ENCODE data around the gene TMEM125.

Gene TMEM125

GRCh38 chr1:43280692-43281091 is 10.9 kb downstream of the TMEM125 start:
- no peak overlapping the region for H3K4me2 ChIP-seq (ENCODE audit: low read depth, low read length, poor library complexity, severe bottlenecking)
- H3K4me1 ChIP-seq (ENCODE audit: insufficient read depth, low read length, poor library complexity, severe bottlenecking): no peaks in the 10 kb centered on the region
- TF ChIP-seq CTCF (conservative IDR thresholded peaks at IDR 0.05; ENCODE audit: low read length) (no peak), EZH2phosphoT487 (IDR thresholded peaks at IDR 0.05; ENCODE audit: borderline replicate concordance) (no peak)
- peaks cover 44% of the 10 kb centered on the region for H3K27me3 ChIP-seq (ENCODE audit: insufficient read depth, low read length, poor library complexity, severe bottlenecking)
- no peaks in the 10 kb centered on the region for H4K20me1 ChIP-seq (ENCODE audit: insufficient read depth, low read length, poor library complexity, severe bottlenecking)
- no peak overlapping the region for H3K9ac ChIP-seq (ENCODE audit: low read depth, low read length, poor library complexity, severe bottlenecking)
- no peaks in the 10 kb centered on the region for H3K79me2 ChIP-seq (ENCODE audit: insufficient read depth, low read length)
- no peak overlapping the region for H3K4me3 ChIP-seq (ENCODE audit: low read length, poor library complexity, severe bottlenecking)
- no peak overlapping the region for H2AFZ ChIP-seq (ENCODE audit: low read length)
- H3K9me2 ChIP-seq (replicated peaks; ENCODE audit: low read depth, low read length): no peaks in the 10 kb centered on the region
- no peaks in the 10 kb centered on the region for H3F3A ChIP-seq (ENCODE audit: low read depth)
- H3K9me3 ChIP-seq (ENCODE audit: insufficient read depth, low read depth, low read length): no peaks in the 10 kb centered on the region
- no peaks in the 10 kb centered on the region for H3K36me3 ChIP-seq (ENCODE audit: insufficient read depth, low read length)

- no peaks in the 10 kb centered on the region for H3K79me2 ChIP-seq (ENCODE audit: insufficient read depth, low read length)
- no peaks in the 10 kb centered on the region for H3K9me3 ChIP-seq (ENCODE audit: insufficient read depth, low read depth, low read length)
- H2AFZ ChIP-seq (ENCODE audit: low read length): no peak overlapping the region
- no peak overlapping the region for H3K9ac ChIP-seq (ENCODE audit: low read depth, low read length, poor library complexity, severe bottlenecking)
- no peaks in the 10 kb centered on the region for H3K4me1 ChIP-seq (ENCODE audit: insufficient read depth, low read length, poor library complexity, severe bottlenecking)
- no peaks in the 10 kb centered on the region for H3K9me2 ChIP-seq (replicated peaks; ENCODE audit: low read depth, low read length)
- H4K20me1 ChIP-seq (ENCODE audit: insufficient read depth, low read length, poor library complexity, severe bottlenecking): no peaks in the 10 kb centered on the region
- no peaks in the 10 kb centered on the region for H3K36me3 ChIP-seq (ENCODE audit: insufficient read depth, low read length)
- peaks cover 27% of the 10 kb centered on the region for H3K27me3 ChIP-seq (ENCODE audit: insufficient read depth, low read length, poor library complexity, severe bottlenecking)
- H3K4me3 ChIP-seq (ENCODE audit: low read length, poor library complexity, severe bottlenecking): no peak overlapping the region
- no peak overlapping the region for H3K4me2 ChIP-seq (ENCODE audit: low read depth, low read length, poor library complexity, severe bottlenecking)
- no peaks in the 10 kb centered on the region for H3F3A ChIP-seq (ENCODE audit: low read depth)
- TF ChIP-seq EZH2phosphoT487 (IDR thresholded peaks at IDR 0.05; ENCODE audit: borderline replicate concordance): no peak
- no peak for TF ChIP-seq CTCF (conservative IDR thresholded peaks at IDR 0.05; ENCODE audit: low read length)
Observed at GRCh38 chr1:43282220-43283195, 12.7 kb downstream of the TMEM125 start.

- H3K4me2 ChIP-seq (ENCODE audit: low read depth, low read length, poor library complexity, severe bottlenecking): no peak overlapping the region
- H3K4me3 ChIP-seq (ENCODE audit: low read length, poor library complexity, severe bottlenecking): no peak overlapping the region
Observed at GRCh38 chr1:43284065-43284464, 14.3 kb downstream of the TMEM125 start.

More at GRCh38 chr1:43284065-43284464, 14.3 kb downstream of the TMEM125 start:
- no peaks in the 10 kb centered on the region for H3F3A ChIP-seq (ENCODE audit: low read depth)
- H3K4me1 ChIP-seq (ENCODE audit: insufficient read depth, low read length, poor library complexity, severe bottlenecking): no peaks in the 10 kb centered on the region
- no peaks in the 10 kb centered on the region for H3K36me3 ChIP-seq (ENCODE audit: insufficient read depth, low read length)
- no peak overlapping the region for H2AFZ ChIP-seq (ENCODE audit: low read length)
- H4K20me1 ChIP-seq (ENCODE audit: insufficient read depth, low read length, poor library complexity, severe bottlenecking): no peaks in the 10 kb centered on the region
- TF ChIP-seq EZH2phosphoT487 (IDR thresholded peaks at IDR 0.05; ENCODE audit: borderline replicate concordance): no peak
- no peak for TF ChIP-seq CTCF (conservative IDR thresholded peaks at IDR 0.05; ENCODE audit: low read length)
- H3K79me2 ChIP-seq (ENCODE audit: insufficient read depth, low read length): no peaks in the 10 kb centered on the region
- H3K27me3 ChIP-seq (ENCODE audit: insufficient read depth, low read length, poor library complexity, severe bottlenecking): peaks cover 18% of the 10 kb centered on the region
- H3K9ac ChIP-seq (ENCODE audit: low read depth, low read length, poor library complexity, severe bottlenecking): no peak overlapping the region
- H3K9me3 ChIP-seq (ENCODE audit: insufficient read depth, low read depth, low read length): no peaks in the 10 kb centered on the region
- no peaks in the 10 kb centered on the region for H3K9me2 ChIP-seq (replicated peaks; ENCODE audit: low read depth, low read length)
